Naive thymus-derived CD4-positive, alpha-beta T cell (primary cell): ENCODE measurements around the gene ADAMTS15. TPM values are rescaled to one million over a fixed set of nuclear protein-coding genes. Genes with fewer than 3 reads are reported as not detected.

Experiments used
- ATAC-seq: fragments of 150-1000 bp; cut with Tn5 transposase; 2 replicates; pipeline ENCODE4 v1.10.0; 2021; ENCODE audit warnings: mild to moderate bottlenecking, moderate library complexity
- CTCF ChIA-PET: fragments of 350-600 bp; sonication (Branson Sonifier 250); formaldehyde crosslinking; loops from one replicate; lab custom pipeline; 2021; ENCODE audit warnings: antibody characterized with exemption; lab: Charles Lee
- POLR2A ChIA-PET: fragments of 350-600 bp; sonication (Branson Sonifier 250); formaldehyde crosslinking; loops from one replicate; lab custom pipeline; 2021; ENCODE audit warnings: antibody characterized with exemption, inconsistent platforms; lab: Charles Lee
- DNase-seq, 9 donors: peaks; one replicate each; pipeline versions ENCODE4 v3.0.0 to v3.0.0-alpha.2; 2020 to 2022; ENCODE audit warnings: mixed read lengths in 1 of 9
- H3K27ac ChIP-seq: one replicate; pipeline ENCODE4 v1.7.0; 2013; ENCODE audit warnings: mild to moderate bottlenecking, low read depth, low read length, moderate library complexity
- H3K27me3 ChIP-seq, 2 donors: one replicate each; pipeline ENCODE4 v1.7.0; 2013; ENCODE audit warnings: low read length in 2 of 2, mild to moderate bottlenecking in 2 of 2, moderate library complexity in 2 of 2; ENCODE audit not compliant: control insufficient read depth in 2 of 2, insufficient read depth in 2 of 2
- H3K36me3 ChIP-seq, 3 experiments: 1 replicate in 2 of 3; 2 replicates in 1 of 3; pipeline ENCODE4 v1.7.0; 2013; ENCODE audit warnings: low read length in 3 of 3, mild to moderate bottlenecking in 3 of 3, moderate library complexity in 1 of 3; ENCODE audit not compliant: insufficient read depth in 3 of 3, control insufficient read depth in 2 of 3
- H3K4me1 ChIP-seq, 2 donors: one replicate each; pipeline ENCODE4 v1.7.0; 2013; ENCODE audit warnings: low read length in 2 of 2, mild to moderate bottlenecking in 2 of 2, moderate library complexity in 1 of 2; ENCODE audit not compliant: control insufficient read depth in 2 of 2, insufficient read depth in 2 of 2
- H3K4me3 ChIP-seq: 2 replicates; pipeline ENCODE4 v1.7.0; 2013; ENCODE audit warnings: mild to moderate bottlenecking, low read length
- H3K9me3 ChIP-seq, 3 experiments: 1 replicate in 2 of 3; 2 replicates in 1 of 3; pipeline ENCODE4 v1.7.0; 2013; ENCODE audit warnings: low read length in 3 of 3; ENCODE audit not compliant: control insufficient read depth in 2 of 3
- H3K27ac Mint-ChIP-seq, 9 donors: one replicate each; pipeline ENCODE4 v1.8.0; 2020 to 2022; ENCODE audit warnings: mixed read lengths in 9 of 9, mild to moderate bottlenecking in 8 of 9, moderate library complexity in 5 of 9, inconsistent platforms in 2 of 9
- H3K27me3 Mint-ChIP-seq, 5 donors: one replicate each; pipeline ENCODE4 v1.8.0; 2021 to 2022; ENCODE audit warnings: mixed read lengths in 5 of 5, mild to moderate bottlenecking in 1 of 5
- H3K36me3 Mint-ChIP-seq, 5 donors: one replicate each; pipeline ENCODE4 v1.8.0; 2020 to 2022; ENCODE audit warnings: mixed read lengths in 5 of 5, mild to moderate bottlenecking in 3 of 5, inconsistent platforms in 1 of 5
- H3K4me1 Mint-ChIP-seq, 7 donors: one replicate each; pipeline ENCODE4 v1.8.0; 2020 to 2022; ENCODE audit warnings: mixed read lengths in 7 of 7, mild to moderate bottlenecking in 3 of 7, inconsistent platforms in 1 of 7
- H3K4me3 Mint-ChIP-seq, 10 donors: one replicate each; pipeline ENCODE4 v1.8.0; 2020 to 2022; ENCODE audit warnings: mild to moderate bottlenecking in 10 of 10, mixed read lengths in 10 of 10, moderate library complexity in 6 of 10, inconsistent platforms in 2 of 10
- H3K9me3 Mint-ChIP-seq, 11 donors: one replicate each; pipeline ENCODE4 v1.8.0; 2020 to 2022; ENCODE audit warnings: mixed read lengths in 11 of 11, mild to moderate bottlenecking in 4 of 11, inconsistent platforms in 1 of 11, moderate library complexity in 1 of 11
- intact Hi-C, 2 donors: fragments of 100-400 bp; cut with micrococcal nuclease; formaldehyde crosslinking; loops; one replicate each; pipeline ENCODE4 v1.15.1; 2023
- polyA plus RNA-seq, 2 donors: library from polyadenylated mRNA; unstranded; fragments of 300-500 nt; fragmentation: Illumina TruSeq; gene quantifications; one replicate each; pipeline ENCODE4 v1.2.3, GENCODE V29; 2021
- total RNA-seq, 6 experiments: library from RNA in 5 of 6; stranded (reverse) in 5 of 6; gene quantifications; 1 replicate in 5 of 6; 2 replicates in 1 of 6; pipeline ENCODE4 v1.2.3 and lab custom pipeline; 2021 to 2026

ADAMTS15 gene
- total RNA-seq (under 1 TPM in 1 of 5 experiments, not detected in 4; 0.12 TPM), polyA plus RNA-seq (not detected), total RNA-seq (lab: John Stamatoyannopoulos, UW) (not detected)

- no peak within 1 kb of the TSS for H3K27ac ChIP-seq
- peaks cover 0 to 1% (median 0%) of the 10 kb centered on the region in 11 donors for H3K9me3 Mint-ChIP-seq
- H3K4me3 ChIP-seq = no peak within 1 kb of the TSS
- H3K27ac Mint-ChIP-seq = no peak within 1 kb of the TSS
- H3K4me3 Mint-ChIP-seq = peak within 1 kb of the TSS in 9 of 10 donors; percentile 39 to 77 (median 60)
- CTCF ChIA-PET = interaction anchor here (0.6 kb wide), 1 partner anchor 1186 kb away, joined by 5 read pairs; no protein-coding TSS in a partner anchor
- ATAC-seq (peak; percentile 44), DNase-seq (peak in 1 of 9 donors; percentile 62)
- no peaks in the 10 kb centered on the region for H3K9me3 ChIP-seq
- no peaks in the 10 kb centered on the region for H3K36me3 ChIP-seq
- POLR2A ChIA-PET = no interaction called here
- H3K36me3 Mint-ChIP-seq = no peaks in the 10 kb centered on the region
- intact Hi-C loops = no loop called here
- H3K4me1 Mint-ChIP-seq = peaks cover 0 to 11% (median 4%) of the 10 kb centered on the region in 7 donors
- no peaks in the 10 kb centered on the region for H3K4me1 ChIP-seq
- peaks cover 9 to 76% (median 41%) of the 10 kb centered on the region in 5 donors for H3K27me3 Mint-ChIP-seq
- H3K27me3 ChIP-seq = no peaks in the 10 kb centered on the region
These were observed at the start of gene ADAMTS15 for GRCh38 chr11:130448416-130449309. Gene ADAMTS15 (plus strand): TSS chr11:130448645. CDS start chr11:130448974, 329 bp downstream.

- peaks cover 17 to 37% (median 19%) of the 10 kb centered on the region in 5 donors for H3K27me3 Mint-ChIP-seq
These were observed 49.2 kb upstream of the ADAMTS15 start for GRCh38 chr11:130399196-130399595.

GRCh38 chr11:130400781-130401483 lies 47.5 kb upstream of the ADAMTS15 start:
- Mint-ChIP-seq H3K4me3 (peak overlapping the region in 2 of 10 donors; percentile 3 to 30), H3K36me3 (peaks cover 0 to under 1% (median 0%) of the 10 kb centered on the region in 5 donors), H3K27me3 (peaks cover 17 to 35% (median 19%) of the 10 kb centered on the region in 5 donors), H3K27ac (no peak overlapping the region), H3K9me3 (no peaks in the 10 kb centered on the region), H3K4me1 (peaks cover 0 to 16% (median 10%) of the 10 kb centered on the region in 7 donors)
- H3K36me3 ChIP-seq = no peaks in the 10 kb centered on the region
- no peak for DNase-seq
- no peaks in the 10 kb centered on the region for H3K9me3 ChIP-seq
- no peaks in the 10 kb centered on the region for H3K4me1 ChIP-seq
- no peak overlapping the region for H3K27ac ChIP-seq
- intact Hi-C loops = no loop called here
- peak; percentile 17 for ATAC-seq
- no peaks in the 10 kb centered on the region for H3K27me3 ChIP-seq
- POLR2A ChIA-PET = no interaction called here
- CTCF ChIA-PET = interaction anchor here (0.7 kb wide), 1 partner anchor 480 kb away, joined by 3 read pairs; no protein-coding TSS in a partner anchor
- H3K4me3 ChIP-seq = no peak overlapping the region

More at GRCh38 chr11:130399196-130399595, 49.2 kb upstream of the ADAMTS15 start:
- no peak for DNase-seq
- CTCF ChIA-PET = interaction anchor here (0.6 kb wide), 1 partner anchor 45 kb away, joined by 3 read pairs; no protein-coding TSS in a partner anchor
- H3K9me3 Mint-ChIP-seq = no peaks in the 10 kb centered on the region
- no peak overlapping the region for H3K27ac Mint-ChIP-seq
- no peaks in the 10 kb centered on the region for H3K9me3 ChIP-seq
- H3K4me3 ChIP-seq = no peak overlapping the region
- H3K4me1 ChIP-seq = no peaks in the 10 kb centered on the region
- intact Hi-C loops = no loop called here
- no peak overlapping the region for H3K4me3 Mint-ChIP-seq
- no peaks in the 10 kb centered on the region for H3K36me3 ChIP-seq
- no peak for ATAC-seq
- peaks cover 0 to 4% (median 0%) of the 10 kb centered on the region in 5 donors for H3K36me3 Mint-ChIP-seq
- no peaks in the 10 kb centered on the region for H3K27me3 ChIP-seq
- H3K4me1 Mint-ChIP-seq = peaks cover 0 to 16% (median 10%) of the 10 kb centered on the region in 7 donors
- no peak overlapping the region for H3K27ac ChIP-seq
- POLR2A ChIA-PET = no interaction called here

GRCh38 chr11:130402570-130402969 lies 45.9 kb upstream of the ADAMTS15 start:
- ATAC-seq = no peak
- intact Hi-C loops = no loop called here
- H3K27ac Mint-ChIP-seq = no peak overlapping the region
- no peaks in the 10 kb centered on the region for H3K36me3 Mint-ChIP-seq
- peaks cover 13 to 28% (median 16%) of the 10 kb centered on the region in 5 donors for H3K27me3 Mint-ChIP-seq
- H3K9me3 Mint-ChIP-seq = no peaks in the 10 kb centered on the region
- Histone ChIP-seq H3K27me3 (no peaks in the 10 kb centered on the region), H3K4me3 (no peak overlapping the region), H3K36me3 (no peaks in the 10 kb centered on the region), H3K9me3 (no peaks in the 10 kb centered on the region), H3K27ac (no peak overlapping the region), H3K4me1 (no peaks in the 10 kb centered on the region)
- ChIA-PET CTCF (no interaction called here), POLR2A (no interaction called here)
- H3K4me1 Mint-ChIP-seq = peaks cover 0 to 16% (median 10%) of the 10 kb centered on the region in 7 donors
- no peak overlapping the region for H3K4me3 Mint-ChIP-seq
- DNase-seq = no peak

- Histone ChIP-seq H3K27ac (no peak overlapping the region), H3K36me3 (no peaks in the 10 kb centered on the region), H3K9me3 (no peaks in the 10 kb centered on the region), H3K4me1 (no peaks in the 10 kb centered on the region), H3K27me3 (no peaks in the 10 kb centered on the region), H3K4me3 (no peak overlapping the region)
- Mint-ChIP-seq H3K36me3 (no peaks in the 10 kb centered on the region), H3K4me1 (peaks cover 0 to 16% (median 10%) of the 10 kb centered on the region in 7 donors), H3K9me3 (no peaks in the 10 kb centered on the region), H3K27ac (peak overlapping the region in 1 of 9 donors; percentile 18), H3K4me3 (no peak overlapping the region), H3K27me3 (peaks cover 10 to 23% (median 13%) of the 10 kb centered on the region in 5 donors)
- no peak for DNase-seq
- no peak for ATAC-seq
- intact Hi-C loops = no loop called here
- POLR2A ChIA-PET = no interaction called here
- CTCF ChIA-PET = no interaction called here
These were observed 45.1 kb upstream of the ADAMTS15 start for GRCh38 chr11:130403271-130403804.

- Mint-ChIP-seq H3K27me3 (peaks cover 10 to 19% (median 11%) of the 10 kb centered on the region in 5 donors), H3K4me1 (peaks cover 0 to 16% (median 10%) of the 10 kb centered on the region in 7 donors), H3K27ac (no peak overlapping the region), H3K4me3 (no peak overlapping the region), H3K36me3 (no peaks in the 10 kb centered on the region), H3K9me3 (no peaks in the 10 kb centered on the region)
- Histone ChIP-seq H3K4me3 (no peak overlapping the region), H3K9me3 (no peaks in the 10 kb centered on the region), H3K4me1 (no peaks in the 10 kb centered on the region), H3K27me3 (no peaks in the 10 kb centered on the region), H3K36me3 (no peaks in the 10 kb centered on the region), H3K27ac (no peak overlapping the region)
- ChIA-PET CTCF (no interaction called here), POLR2A (no interaction called here)
- intact Hi-C loops = no loop called here
- ATAC-seq (no peak), DNase-seq (no peak)
These were observed 44.5 kb upstream of the ADAMTS15 start for GRCh38 chr11:130403967-130404366.
